T-helper 2 cell (primary cell): Measurements from ENCODE around the gene MSI2.

ENCODE experiments used
- DNase-seq, 5 experiments: peaks; one replicate each; pipeline versions ENCODE4 v3.0.0 to v3.0.0-alpha.2; 2012 to 2022

MSI2 gene

GRCh38 chr17:57465610-57466009 lies 209.3 kb downstream of the MSI2 start:
- no peak for DNase-seq

- no peak for DNase-seq
These were observed 209.7 kb downstream of the MSI2 start for GRCh38 chr17:57466017-57466471.

GRCh38 chr17:57466521-57466920 lies 210.2 kb downstream of the MSI2 start:
- no peak for DNase-seq

GRCh38 chr17:57467226-57467625 lies 210.9 kb downstream of the MSI2 start:
- DNase-seq = no peak

- no peak for DNase-seq
These were observed 211.5 kb downstream of the MSI2 start for GRCh38 chr17:57467801-57468200.

GRCh38 chr17:57468932-57469775 lies 212.8 kb downstream of the MSI2 start:
- DNase-seq = no peak

GRCh38 chr17:57470906-57471305 lies 214.6 kb downstream of the MSI2 start:
- no peak for DNase-seq

GRCh38 chr17:57471868-57472368 lies 215.6 kb downstream of the MSI2 start:
- DNase-seq = no peak

GRCh38 chr17:57475796-57476195 lies 219.5 kb downstream of the MSI2 start:
- no peak for DNase-seq

GRCh38 chr17:57477522-57478362 lies 221.4 kb downstream of the MSI2 start:
- DNase-seq = no peak

GRCh38 chr17:57478478-57479250 lies 222.3 kb downstream of the MSI2 start:
- DNase-seq = no peak

- DNase-seq = no peak
These were observed 224.3 kb downstream of the MSI2 start for GRCh38 chr17:57480438-57481196.

GRCh38 chr17:57481910-57482391 lies 225.6 kb downstream of the MSI2 start:
- no peak for DNase-seq

GRCh38 chr17:57482657-57483056 lies 226.3 kb downstream of the MSI2 start:
- DNase-seq = no peak

- DNase-seq = no peak
These were observed 227.9 kb downstream of the MSI2 start for GRCh38 chr17:57484081-57484666.

GRCh38 chr17:57484826-57485565 lies 228.7 kb downstream of the MSI2 start:
- no peak for DNase-seq

GRCh38 chr17:57485566-57485865 lies 229.2 kb downstream of the MSI2 start:
- no peak for DNase-seq

- DNase-seq = no peak
These were observed 229.9 kb downstream of the MSI2 start for GRCh38 chr17:57485916-57486881.

- DNase-seq = no peak
These were observed 230.6 kb downstream of the MSI2 start for GRCh38 chr17:57486882-57487301.

GRCh38 chr17:57487573-57487972 lies 231.2 kb downstream of the MSI2 start:
- no peak for DNase-seq
